Neural progenitor cell (in vitro differentiated cells): ENCODE measurements around the gene PLOD1.

Experiments
- CTCF ChIP-seq: fragments of 200-600 bp; sonication (generic); IDR thresholded peaks from 2 replicates; pipeline ENCODE4 v1.5.1; 2017; ENCODE audit warnings: antibody characterized with exemption, mild to moderate bottlenecking
- EZH2 ChIP-seq: fragments of 200-600 bp; sonication (generic); IDR thresholded peaks from 2 replicates; pipeline ENCODE4 v1.6.1; 2017; ENCODE audit warnings: antibody characterized with exemption, mild to moderate bottlenecking, moderate library complexity
- EZH2phosphoT487 ChIP-seq: fragments of 200-600 bp; sonication (generic); IDR thresholded peaks from 2 replicates; pipeline ENCODE4 v1.6.1; 2017; ENCODE audit warnings: antibody characterized with exemption

DNA sequence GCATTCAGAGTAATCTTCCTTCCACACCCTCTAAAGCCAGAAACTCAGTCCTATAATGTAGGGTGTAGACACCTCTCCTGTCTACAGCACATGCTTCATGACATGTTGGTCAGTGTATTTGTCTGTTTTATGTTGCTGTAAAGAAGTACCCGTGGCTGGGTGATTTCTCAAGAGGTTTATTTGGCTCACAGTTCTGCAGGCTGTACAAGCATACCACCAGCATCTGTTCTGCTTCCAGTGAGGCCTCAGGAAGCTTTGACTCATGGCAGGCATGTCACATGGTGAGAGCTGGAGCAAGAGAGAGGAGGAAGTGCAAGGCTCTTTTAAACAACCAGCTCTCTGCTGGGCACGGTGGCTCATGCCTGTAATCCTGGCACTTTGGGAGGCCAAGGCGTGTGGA, 12.1 kb downstream of the PLOD1 start:
- TF ChIP-seq CTCF (no peak), EZH2phosphoT487 (no peak), EZH2 (no peak)
